Activated T-cell treated with anti-CD3 and anti-CD28 coated beads for 4 hours (primary cell): Measurements from ENCODE around the gene FRMD4A.
"Not testable (repeated sequence)": the region's sequence is repeated elsewhere in the genome, so short reads cannot be mapped to it uniquely, and the experiment has no call there.

ENCODE experiments used
- DNase-seq: peaks from one replicate; pipeline ENCODE4 v3.0.0-alpha.2; 2020

FRMD4A gene

GRCh38 chr10:14235566-14236195, 95.0 kb downstream of the FRMD4A start:
- no peak for DNase-seq

DNA sequence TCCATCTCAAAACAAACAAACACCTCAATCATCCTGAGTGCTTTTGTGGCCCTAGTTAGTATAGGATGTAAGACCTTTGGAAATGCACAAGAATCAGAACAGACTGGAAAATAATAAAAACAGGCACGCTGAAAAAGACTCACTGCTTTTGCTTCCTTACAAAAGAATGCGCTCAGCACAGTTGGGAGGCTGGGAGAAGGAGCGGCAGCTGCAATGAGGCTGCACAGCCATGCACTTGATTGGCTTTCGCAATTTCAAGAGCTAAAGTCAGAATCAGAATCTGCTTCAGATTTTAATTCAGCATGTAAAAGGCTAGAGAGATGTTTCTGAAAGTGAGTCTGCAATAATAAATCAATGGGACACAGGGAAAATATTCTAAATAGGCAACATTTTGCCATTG, 97.2 kb downstream of the FRMD4A start:
- no peak for DNase-seq

DNA sequence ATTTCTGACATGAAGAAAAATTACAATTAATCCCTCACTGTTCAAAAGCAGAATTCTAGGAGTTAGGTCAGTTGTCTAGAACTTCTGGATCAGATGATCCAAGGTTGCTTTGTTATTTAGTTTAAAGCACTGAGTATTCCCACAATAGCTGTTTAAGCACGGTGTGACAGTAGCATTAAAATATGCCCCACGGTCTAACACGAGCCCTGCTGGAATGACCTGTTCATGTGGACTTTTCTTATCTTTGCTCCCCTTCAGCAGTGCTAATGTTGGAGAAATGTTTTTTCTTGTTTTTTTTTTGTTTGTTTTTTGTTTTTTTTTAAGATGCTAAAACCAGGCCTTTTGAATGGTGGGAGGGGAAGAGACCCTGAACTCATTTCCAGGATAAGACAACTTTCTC, 101.9 kb downstream of the FRMD4A start:
- not testable (repeated sequence) for DNase-seq

- DNase-seq, result no peak
Measured at GRCh38 chr10:14225379-14225778, 105.3 kb downstream of the FRMD4A start.

- DNase-seq, result no peak
Measured at GRCh38 chr10:14220026-14220425, 110.7 kb downstream of the FRMD4A start.

DNA sequence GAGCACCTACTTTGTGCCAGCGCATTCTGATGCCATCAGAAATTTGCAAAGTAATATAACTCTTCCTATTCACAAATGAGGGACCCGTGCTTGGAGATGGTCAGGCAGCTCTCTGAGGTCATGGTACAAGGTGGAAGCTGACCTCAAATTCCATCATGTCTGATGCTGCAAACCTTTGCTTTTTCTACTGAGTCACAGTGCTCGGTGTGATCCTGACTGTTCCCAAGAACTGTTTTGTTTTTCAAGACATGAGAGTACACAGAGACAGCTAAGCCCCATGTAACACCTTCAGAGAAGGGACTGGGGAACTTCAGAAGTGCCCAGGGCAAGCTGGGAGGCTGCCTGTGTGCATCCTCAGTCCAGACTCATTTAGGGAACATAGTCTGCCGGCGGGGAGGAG, 111.3 kb downstream of the FRMD4A start:
- no peak for DNase-seq

GRCh38 chr10:14215641-14216040, 115.1 kb downstream of the FRMD4A start:
- no peak for DNase-seq

GRCh38 chr10:14213703-14214102, 117.0 kb downstream of the FRMD4A start:
- DNase-seq, result not testable (repeated sequence)

- no peak for DNase-seq
Measured at GRCh38 chr10:14211610-14212009, 119.1 kb downstream of the FRMD4A start.

DNA sequence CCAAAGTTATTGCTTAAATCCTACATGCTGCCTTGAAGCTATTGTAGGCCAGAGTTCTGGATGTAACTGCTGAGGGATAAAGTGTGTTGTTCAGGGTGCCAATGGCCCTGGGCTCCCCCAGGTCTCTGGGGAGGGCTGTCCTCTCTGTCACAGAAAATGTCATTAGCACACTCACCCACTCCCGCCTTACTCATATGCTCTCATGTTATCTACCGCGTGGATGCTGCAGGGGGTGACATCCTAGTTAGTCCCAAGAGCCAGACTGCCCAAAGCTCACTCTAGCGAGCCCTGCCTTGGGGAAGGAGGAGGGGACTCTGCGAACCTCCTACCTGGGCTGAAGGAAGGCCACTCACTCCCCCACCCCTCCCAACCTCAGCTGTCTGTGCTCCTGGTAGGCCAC, 122.5 kb downstream of the FRMD4A start:
- DNase-seq, result no peak

- no peak for DNase-seq
Measured at GRCh38 chr10:14205233-14205632, 125.5 kb downstream of the FRMD4A start.

DNA sequence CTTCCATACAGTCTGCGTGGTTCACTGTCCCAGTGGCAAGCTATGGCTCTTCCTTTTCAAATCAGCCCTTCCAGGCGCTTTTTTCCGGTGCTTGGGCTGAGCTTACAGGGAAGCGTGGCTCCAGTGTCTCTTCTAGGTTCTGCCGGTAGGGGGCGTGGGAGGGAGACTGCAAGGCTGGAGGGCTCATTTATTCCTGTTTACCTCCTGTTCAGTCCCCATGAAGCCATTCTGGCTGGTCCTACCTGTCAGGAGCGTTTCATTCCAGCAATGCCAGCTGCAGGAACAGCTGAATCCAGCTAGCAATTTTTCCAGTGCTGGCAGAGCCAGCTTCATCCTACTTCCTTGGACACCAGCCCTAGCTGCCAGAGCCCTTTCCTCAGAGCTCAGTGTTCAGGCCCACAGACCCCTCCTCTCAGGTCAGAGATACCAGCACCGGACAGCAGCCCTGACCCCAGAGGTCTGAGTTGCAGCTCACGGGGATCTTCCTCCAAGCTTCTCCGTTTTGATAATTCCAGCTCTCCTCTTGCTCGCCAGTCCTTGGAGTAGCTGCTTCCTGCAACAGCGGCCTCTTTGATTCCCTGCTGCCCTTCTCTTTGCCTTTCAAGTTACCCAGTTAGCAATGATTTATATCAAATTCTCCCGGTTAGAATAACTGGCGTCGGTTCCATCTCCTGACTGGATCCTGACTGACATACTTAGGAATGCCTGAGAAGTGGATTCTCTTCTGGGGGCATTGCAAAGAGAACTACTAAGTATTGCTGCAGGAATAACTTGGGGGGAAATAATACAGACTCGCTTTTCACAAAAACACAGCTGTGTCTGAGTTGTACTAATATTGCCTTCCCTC, 129.8 kb downstream of the FRMD4A start:
- DNase-seq, result no peak

DNA sequence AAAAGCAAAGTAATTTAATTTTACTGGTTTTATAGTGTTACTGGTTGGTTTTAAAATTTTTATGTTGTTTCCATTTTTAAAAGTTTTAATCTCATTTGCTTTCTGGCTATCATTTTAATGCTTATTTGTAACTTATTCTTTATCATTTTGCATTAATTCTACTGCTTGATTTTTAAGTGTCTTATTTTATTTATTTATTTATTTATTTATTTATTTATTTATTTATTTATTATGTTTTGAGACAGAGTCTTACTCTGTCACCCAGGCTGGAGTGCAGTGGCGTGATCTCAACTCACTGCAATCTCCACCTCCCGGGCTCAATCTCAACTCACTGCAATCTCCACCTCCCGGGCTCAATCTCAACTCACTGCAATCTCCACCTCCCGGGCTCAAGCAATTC, 131.6 kb downstream of the FRMD4A start:
- not testable (repeated sequence) for DNase-seq

DNA sequence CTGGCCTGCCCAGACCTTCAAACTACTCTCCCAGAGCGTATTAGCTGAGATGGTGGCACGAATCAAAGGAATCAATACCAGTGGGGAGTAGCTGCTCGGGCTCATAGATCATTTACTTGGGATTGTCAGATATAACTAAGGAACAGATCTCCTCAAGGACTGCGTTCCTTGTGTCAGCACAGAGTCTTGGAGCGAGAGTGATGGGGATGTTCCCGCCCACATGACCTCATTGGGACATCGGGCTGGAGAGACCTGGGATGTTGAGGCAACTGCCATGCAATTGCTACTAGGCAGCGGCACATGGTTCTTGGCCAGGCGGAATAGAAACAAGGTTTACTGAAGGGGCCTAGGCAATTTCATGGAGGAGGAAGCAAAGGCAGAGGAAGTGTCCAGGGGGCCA, 132.6 kb downstream of the FRMD4A start:
- no peak for DNase-seq

DNA sequence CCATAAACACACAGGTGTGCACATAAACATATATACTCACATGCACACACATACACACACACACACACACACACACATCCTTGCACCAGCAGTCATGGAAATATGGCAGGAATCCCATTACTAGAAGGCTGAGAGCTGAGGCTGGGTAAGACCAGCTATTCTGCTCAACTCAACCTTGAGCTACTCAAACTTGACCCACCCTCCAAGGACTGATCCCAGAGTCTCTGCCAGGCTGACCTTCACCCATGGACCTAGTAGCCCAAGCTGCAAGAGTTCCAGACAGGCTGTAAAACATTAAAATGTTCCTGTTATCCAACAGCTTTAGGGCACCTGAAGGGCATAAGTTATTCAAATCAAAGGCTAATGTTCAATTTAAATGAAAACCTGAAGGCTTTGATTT, 134.6 kb downstream of the FRMD4A start:
- no peak for DNase-seq

GRCh38 chr10:14195433-14195832, 135.3 kb downstream of the FRMD4A start:
- DNase-seq, result no peak

GRCh38 chr10:14192746-14193145, 138.0 kb downstream of the FRMD4A start:
- DNase-seq, result no peak

GRCh38 chr10:14191871-14192270, 138.9 kb downstream of the FRMD4A start:
- DNase-seq, result no peak

- DNase-seq, result no peak
Measured at GRCh38 chr10:14191407-14191806, 139.3 kb downstream of the FRMD4A start.

DNA sequence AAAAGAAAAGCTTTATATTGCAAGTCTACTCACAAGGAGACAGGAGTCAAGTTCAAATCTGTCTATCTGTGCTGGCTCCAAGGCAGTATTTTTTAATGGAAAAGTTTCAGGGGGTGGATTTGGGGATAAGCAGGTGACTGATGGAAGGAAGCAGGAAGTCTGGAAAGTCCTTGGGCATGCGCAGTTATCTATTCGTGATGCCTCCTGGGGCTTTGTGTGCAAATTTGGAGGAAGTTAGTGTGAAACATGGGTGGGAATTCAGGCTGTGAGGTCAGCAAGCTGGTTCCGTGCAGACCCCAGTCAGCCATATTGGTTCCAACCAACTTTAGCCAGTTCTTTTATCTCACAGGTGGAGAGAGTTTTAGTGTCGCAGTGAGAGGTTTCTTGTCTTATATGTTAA, 140.0 kb downstream of the FRMD4A start:
- no peak for DNase-seq

GRCh38 chr10:14186245-14186644, 144.5 kb downstream of the FRMD4A start:
- no peak for DNase-seq

DNA sequence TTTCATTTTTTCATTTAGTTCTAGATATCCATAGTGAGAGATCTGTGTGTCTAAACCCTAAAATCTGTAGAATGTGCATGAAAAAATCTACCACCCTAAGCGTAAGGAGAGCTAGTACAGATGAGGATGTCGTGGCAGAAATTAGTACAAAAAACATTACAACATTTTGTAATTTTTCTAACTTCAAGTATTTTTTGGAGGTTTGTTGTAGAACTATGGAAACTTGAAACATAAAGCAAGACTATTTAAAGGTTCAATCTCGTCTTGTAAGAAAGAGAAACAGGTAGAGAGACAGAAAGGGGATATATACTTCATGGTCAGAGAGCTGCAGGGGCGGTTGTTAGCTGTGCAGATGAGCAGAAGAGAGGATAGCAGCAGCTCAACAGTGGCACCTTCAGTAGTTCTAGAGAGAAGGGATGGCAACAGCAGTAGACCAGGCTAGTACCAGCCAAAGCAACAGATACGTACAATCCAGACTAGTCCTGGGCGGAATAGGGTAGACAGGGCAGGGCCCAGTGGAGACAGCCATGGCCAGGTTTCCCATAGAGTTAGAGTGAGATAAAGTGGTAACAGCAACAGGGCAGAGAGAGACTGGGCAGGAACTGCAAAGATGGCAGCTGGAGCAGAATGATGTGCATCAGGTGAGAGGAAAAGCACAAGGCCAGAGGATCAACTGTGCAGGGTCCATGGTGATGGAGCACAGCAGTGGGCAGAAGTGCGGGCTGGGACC, 145.2 kb downstream of the FRMD4A start:
- no peak for DNase-seq

DNA sequence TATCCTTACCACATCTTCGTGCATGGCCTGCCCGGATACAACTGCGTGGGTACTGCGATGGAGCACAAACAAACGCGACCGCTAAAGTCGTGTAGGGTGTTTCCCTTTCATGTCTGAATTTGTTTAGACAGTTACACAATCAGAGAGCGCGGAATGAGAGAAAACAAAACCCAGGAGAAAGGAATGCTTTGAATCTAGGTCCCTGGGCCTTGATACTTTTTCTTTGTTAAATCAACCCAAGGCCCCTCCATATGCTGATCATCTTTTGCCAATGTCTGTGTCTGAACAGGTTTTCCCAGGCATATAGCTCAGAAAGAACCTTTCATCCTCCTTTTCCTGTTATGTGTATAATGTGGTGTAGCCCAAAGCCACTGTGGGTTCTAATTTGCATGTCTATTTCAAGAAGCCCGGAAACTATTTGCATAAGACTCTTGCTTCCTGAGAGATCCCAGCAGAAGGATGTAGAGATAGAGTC, 145.8 kb downstream of the FRMD4A start:
- no peak for DNase-seq

GRCh38 chr10:14182781-14183180, 147.9 kb downstream of the FRMD4A start:
- DNase-seq, result no peak
